ENCODE measurements around the gene MAST4.

GRCh38 chr5:67146574-67146973 is 550.4 kb downstream of the MAST4 start:
- TF ChIP-seq POLR2A (IDR thresholded peaks at IDR 0.05; ENCODE audit: low read depth, low read length) = no peak
- TF ChIP-seq POLR2AphosphoS5 (IDR thresholded peaks at IDR 0.05; ENCODE audit: low read depth, low read length) = no peak
- no peak for TF ChIP-seq SPI1 (IDR thresholded peaks at IDR 0.05; ENCODE audit: low read depth, low read length)
- TF ChIP-seq POU2F2 (IDR thresholded peaks at IDR 0.05; ENCODE audit: low read depth, low read length) = no peak

Measured in GM12891 (cell line).